SK-N-SH treated with all-trans-retinoic acid at 6 μM for 48 hours (cell line): ENCODE measurements around the gene LCE2A.

ENCODE experiments used
- ATAC-seq: fragments of 200-7000 bp; cut with Tn5 transposase; 3 replicates; pipeline ENCODE4 v1.9.1; 2020; ENCODE audit warnings: mild to moderate bottlenecking, moderate library complexity
- ARNTL ChIP-seq: fragments of 450-650 bp; formaldehyde crosslinking; IDR thresholded peaks from 2 replicates; pipeline ENCODE4 v1.5.0; 2020; ENCODE audit warnings: low read depth, mild to moderate bottlenecking, moderate library complexity, borderline replicate concordance
- BACH2 ChIP-seq: fragments of 250-450 bp; sonication (Bioruptor Pico); IDR thresholded peaks from 2 replicates; pipeline ENCODE4 v1.9.0; 2021; ENCODE audit warnings: mild to moderate bottlenecking, borderline replicate concordance
- CSDC2 ChIP-seq: fragments of 250-450 bp; sonication (Bioruptor Pico); IDR thresholded peaks from 2 replicates; pipeline ENCODE4 v1.5.0; 2020; ENCODE audit warnings: mild to moderate bottlenecking, moderate library complexity
- CSRNP3 ChIP-seq: fragments of 250-450 bp; sonication (Bioruptor Pico); IDR thresholded peaks from 2 replicates; pipeline ENCODE4 v1.5.1; 2021; ENCODE audit warnings: mild to moderate bottlenecking, moderate library complexity
- ESRRG ChIP-seq: fragments of 250-450 bp; sonication (Bioruptor Pico); IDR thresholded peaks from 2 replicates; pipeline ENCODE4 v1.6.1; 2021; ENCODE audit warnings: mild to moderate bottlenecking
- GLIS3 ChIP-seq: fragments of 250-450 bp; sonication (Bioruptor Pico); IDR thresholded peaks from 2 replicates; pipeline ENCODE4 v1.5.0; 2020; ENCODE audit warnings: mild to moderate bottlenecking, moderate library complexity
- ISL1 ChIP-seq: fragments of 250-450 bp; sonication (Bioruptor Pico); IDR thresholded peaks from 2 replicates; pipeline ENCODE4 v2.1.2; 2022; ENCODE audit warnings: mild to moderate bottlenecking, moderate library complexity
- OSR1 ChIP-seq: fragments of 250-450 bp; sonication (Bioruptor Pico); IDR thresholded peaks from 2 replicates; pipeline ENCODE4 v1.8.0; 2022; ENCODE audit warnings: moderate library complexity, mild to moderate bottlenecking, inconsistent platforms
- PPARA ChIP-seq: fragments of 250-450 bp; sonication (Bioruptor Pico); IDR thresholded peaks from 2 replicates; pipeline ENCODE4 v1.5.0; 2020; ENCODE audit warnings: mild to moderate bottlenecking, borderline replicate concordance
- RARB ChIP-seq: fragments of 250-450 bp; sonication (Bioruptor Pico); IDR thresholded peaks from 2 replicates; pipeline ENCODE4 v1.8.0; 2021; ENCODE audit warnings: mild to moderate bottlenecking, moderate library complexity
- SNAI2 ChIP-seq: fragments of 250-450 bp; sonication (Bioruptor Pico); IDR thresholded peaks from 2 replicates; pipeline ENCODE4 v1.5.0; 2020; ENCODE audit warnings: mild to moderate bottlenecking, moderate library complexity
- TCF4 ChIP-seq: fragments of 250-450 bp; sonication (Bioruptor Pico); IDR thresholded peaks from 2 replicates; pipeline ENCODE4 v1.8.0; 2021; ENCODE audit warnings: mild to moderate bottlenecking, moderate library complexity, borderline replicate concordance
- TOX ChIP-seq: fragments of 250-450 bp; sonication (Bioruptor Pico); IDR thresholded peaks from 2 replicates; pipeline ENCODE4 v1.8.0; 2021; ENCODE audit warnings: mild to moderate bottlenecking, moderate library complexity, borderline replicate concordance
- ZC3H10 ChIP-seq: fragments of 250-450 bp; sonication (Bioruptor Pico); IDR thresholded peaks from 2 replicates; pipeline ENCODE4 v1.5.1; 2021; ENCODE audit warnings: mild to moderate bottlenecking, moderate library complexity
- ZFP3 ChIP-seq: fragments of 250-450 bp; sonication (Bioruptor Pico); IDR thresholded peaks from 2 replicates; pipeline ENCODE4 v1.5.0; 2020; ENCODE audit warnings: mild to moderate bottlenecking, moderate library complexity
- ZFP30 ChIP-seq: fragments of 450-650 bp; formaldehyde crosslinking; IDR thresholded peaks from 2 replicates; pipeline ENCODE4 v1.5.0; 2022; ENCODE audit warnings: mild to moderate bottlenecking, moderate library complexity
- ZNF565 ChIP-seq: fragments of 450-650 bp; formaldehyde crosslinking; conservative IDR thresholded peaks from 2 replicates; pipeline ENCODE4 v1.5.0; 2020; ENCODE audit warnings: low read depth, mild to moderate bottlenecking, moderate library complexity
- ZNF70 ChIP-seq: fragments of 450-650 bp; formaldehyde crosslinking; IDR thresholded peaks from 2 replicates; pipeline ENCODE4 v1.5.0; 2020; ENCODE audit warnings: mild to moderate bottlenecking, moderate library complexity
- ZNF8 ChIP-seq: fragments of 450-650 bp; formaldehyde crosslinking; IDR thresholded peaks from 2 replicates; pipeline ENCODE4 v1.5.0; 2020; ENCODE audit warnings: mild to moderate bottlenecking, moderate library complexity
- TF ChIP-seq, protein P1 (sequence below): fragments of 250-450 bp; sonication (Bioruptor Pico); IDR thresholded peaks from 2 replicates; pipeline ENCODE4 v1.8.0; 2021; ENCODE audit warnings: low read depth, mild to moderate bottlenecking, moderate library complexity, borderline replicate concordance
- TF ChIP-seq, protein P2 (sequence below): fragments of 250-450 bp; sonication (Bioruptor Pico); IDR thresholded peaks from 2 replicates; pipeline ENCODE4 v1.8.0; 2020; ENCODE audit warnings: mild to moderate bottlenecking, moderate library complexity, borderline replicate concordance
- TF ChIP-seq, protein P3 (sequence below): fragments of 250-450 bp; sonication (Bioruptor Pico); IDR thresholded peaks from 2 replicates; pipeline ENCODE4 v1.5.1; 2020; ENCODE audit warnings: low read depth, mild to moderate bottlenecking, moderate library complexity

The LCE2A gene, protein sequence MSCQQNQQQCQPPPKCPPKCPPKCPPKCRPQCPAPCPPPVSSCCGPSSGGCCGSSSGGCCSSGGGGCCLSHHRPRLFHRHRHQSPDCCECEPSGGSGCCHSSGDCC

GRCh38 chr1:152697701-152698600, at the start of gene LCE2A:
LCE2A (plus strand) TSS chr1:152698345; CDS start chr1:152698902, 557 bp downstream.
- TF ChIP-seq BACH2 (CRISPR knock-in tag) (no peak), TCF4 (CRISPR knock-in tag) (no peak), ZFP3 (CRISPR knock-in tag) (no peak), ZC3H10 (no peak), TOX (CRISPR knock-in tag) (no peak), ZNF8 (no peak), ZFP30 (CRISPR knock-in tag) (no peak), ZNF565 (CRISPR knock-in tag) (no peak), ISL1 (CRISPR knock-in tag) (no peak), ARNTL (CRISPR knock-in tag) (no peak)
- TF ChIP-seq, protein P1, sequence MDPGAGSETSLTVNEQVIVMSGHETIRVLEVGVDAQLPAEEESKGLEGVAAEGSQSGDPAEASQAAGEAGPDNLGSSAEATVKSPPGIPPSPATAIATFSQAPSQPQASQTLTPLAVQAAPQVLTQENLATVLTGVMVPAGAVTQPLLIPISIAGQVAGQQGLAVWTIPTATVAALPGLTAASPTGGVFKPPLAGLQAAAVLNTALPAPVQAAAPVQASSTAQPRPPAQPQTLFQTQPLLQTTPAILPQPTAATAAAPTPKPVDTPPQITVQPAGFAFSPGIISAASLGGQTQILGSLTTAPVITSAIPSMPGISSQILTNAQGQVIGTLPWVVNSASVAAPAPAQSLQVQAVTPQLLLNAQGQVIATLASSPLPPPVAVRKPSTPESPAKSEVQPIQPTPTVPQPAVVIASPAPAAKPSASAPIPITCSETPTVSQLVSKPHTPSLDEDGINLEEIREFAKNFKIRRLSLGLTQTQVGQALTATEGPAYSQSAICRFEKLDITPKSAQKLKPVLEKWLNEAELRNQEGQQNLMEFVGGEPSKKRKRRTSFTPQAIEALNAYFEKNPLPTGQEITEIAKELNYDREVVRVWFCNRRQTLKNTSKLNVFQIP (CRISPR knock-in tag), result no peak
- TF ChIP-seq, protein P2, sequence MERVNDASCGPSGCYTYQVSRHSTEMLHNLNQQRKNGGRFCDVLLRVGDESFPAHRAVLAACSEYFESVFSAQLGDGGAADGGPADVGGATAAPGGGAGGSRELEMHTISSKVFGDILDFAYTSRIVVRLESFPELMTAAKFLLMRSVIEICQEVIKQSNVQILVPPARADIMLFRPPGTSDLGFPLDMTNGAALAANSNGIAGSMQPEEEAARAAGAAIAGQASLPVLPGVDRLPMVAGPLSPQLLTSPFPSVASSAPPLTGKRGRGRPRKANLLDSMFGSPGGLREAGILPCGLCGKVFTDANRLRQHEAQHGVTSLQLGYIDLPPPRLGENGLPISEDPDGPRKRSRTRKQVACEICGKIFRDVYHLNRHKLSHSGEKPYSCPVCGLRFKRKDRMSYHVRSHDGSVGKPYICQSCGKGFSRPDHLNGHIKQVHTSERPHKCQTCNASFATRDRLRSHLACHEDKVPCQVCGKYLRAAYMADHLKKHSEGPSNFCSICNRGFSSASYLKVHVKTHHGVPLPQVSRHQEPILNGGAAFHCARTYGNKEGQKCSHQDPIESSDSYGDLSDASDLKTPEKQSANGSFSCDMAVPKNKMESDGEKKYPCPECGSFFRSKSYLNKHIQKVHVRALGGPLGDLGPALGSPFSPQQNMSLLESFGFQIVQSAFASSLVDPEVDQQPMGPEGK (CRISPR knock-in tag), result no peak
- no peak for ATAC-seq

- TF ChIP-seq ZC3H10, result no peak
- no peak for TF ChIP-seq TCF4 (CRISPR knock-in tag)
- TF ChIP-seq, protein P3, sequence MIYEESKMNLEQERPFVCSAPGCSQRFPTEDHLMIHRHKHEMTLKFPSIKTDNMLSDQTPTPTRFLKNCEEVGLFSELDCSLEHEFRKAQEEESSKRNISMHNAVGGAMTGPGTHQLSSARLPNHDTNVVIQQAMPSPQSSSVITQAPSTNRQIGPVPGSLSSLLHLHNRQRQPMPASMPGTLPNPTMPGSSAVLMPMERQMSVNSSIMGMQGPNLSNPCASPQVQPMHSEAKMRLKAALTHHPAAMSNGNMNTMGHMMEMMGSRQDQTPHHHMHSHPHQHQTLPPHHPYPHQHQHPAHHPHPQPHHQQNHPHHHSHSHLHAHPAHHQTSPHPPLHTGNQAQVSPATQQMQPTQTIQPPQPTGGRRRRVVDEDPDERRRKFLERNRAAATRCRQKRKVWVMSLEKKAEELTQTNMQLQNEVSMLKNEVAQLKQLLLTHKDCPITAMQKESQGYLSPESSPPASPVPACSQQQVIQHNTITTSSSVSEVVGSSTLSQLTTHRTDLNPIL (CRISPR knock-in tag), result no peak
- no peak for TF ChIP-seq ZNF70
- TF ChIP-seq, protein P1 (CRISPR knock-in tag), result no peak
- no peak for TF ChIP-seq PPARA (CRISPR knock-in tag)
- no peak for TF ChIP-seq GLIS3
- TF ChIP-seq, protein P2 (CRISPR knock-in tag), result no peak
- TF ChIP-seq OSR1 (CRISPR knock-in tag), result no peak
- ATAC-seq, result peak; percentile 95
Observed at GRCh38 chr1:152654110-152654509, 44.0 kb upstream of the LCE2A start.

DNA sequence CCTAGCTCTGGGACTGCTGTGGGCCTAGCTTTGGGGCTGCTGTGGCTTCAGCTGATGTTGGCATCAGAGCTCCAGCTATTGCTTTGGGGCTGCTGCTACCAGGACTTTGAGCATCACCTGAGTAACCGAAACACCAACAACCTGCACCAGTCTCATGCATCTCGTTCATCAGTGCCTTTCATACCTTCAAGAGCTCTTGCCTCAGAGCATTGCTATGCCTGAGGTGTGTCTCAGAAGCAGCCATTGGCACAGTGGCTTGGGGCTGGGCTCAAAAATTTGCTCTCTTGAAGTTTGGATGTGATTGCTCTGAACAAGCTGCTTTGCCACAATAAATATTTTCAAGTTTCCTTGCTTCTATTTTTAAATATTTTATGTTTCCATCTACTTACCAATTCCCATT, 41.7 kb upstream of the LCE2A start:
- no peak for ATAC-seq
- TF ChIP-seq ISL1 (CRISPR knock-in tag) (no peak), PPARA (CRISPR knock-in tag) (no peak), TOX (CRISPR knock-in tag) (no peak), OSR1 (CRISPR knock-in tag) (no peak), ZFP30 (CRISPR knock-in tag) (no peak), SNAI2 (CRISPR knock-in tag) (no peak), BACH2 (CRISPR knock-in tag) (no peak), ARNTL (CRISPR knock-in tag) (no peak), ESRRG (CRISPR knock-in tag) (no peak), ZNF70 (no peak), ZC3H10 (no peak), CSRNP3 (CRISPR knock-in tag) (no peak), RARB (no peak), CSDC2 (no peak), GLIS3 (no peak)
- TF ChIP-seq, protein P2 (CRISPR knock-in tag), result no peak
- TF ChIP-seq, protein P3 (CRISPR knock-in tag), result no peak
